Ovary (tissue), 3 donors: ENCODE data around the gene EPM2A.

Source experiments
- CTCF ChIP-seq, 3 donors: fragments of 450-650 bp in 2 of 3; fragments of 200-600 bp in 1 of 3; IDR thresholded peaks; one replicate each; pipeline versions ENCODE4 v1.5.1 to v1.8.0; 2016 to 2022; ENCODE audit warnings: antibody characterized with exemption in 3 of 3, mild to moderate bottlenecking in 1 of 3
- EP300 ChIP-seq: sonication (generic); formaldehyde crosslinking; IDR thresholded peaks from one replicate; pipeline ENCODE4 v1.6.1; 2017; ENCODE audit warnings: antibody characterized with exemption
- donor health status: DM: no; HTN: no; CAD: no.

- TF ChIP-seq CTCF (IDR thresholded peaks at IDR 0.05) (no peak), EP300 (no peak)
Measured at GRCh38 chr6:145758113-145758512, 22.8 kb upstream of the EPM2A start.
